Choroid plexus epithelial cell (primary cell): ENCODE results near the gene ZNF408.

Experiments used
- DNase-seq: peaks from one replicate; pipeline ENCODE4 v3.0.0-alpha.2; 2010; ENCODE audit warnings: low read depth
- H3K4me3 ChIP-seq: 2 replicates; pipeline ENCODE4 v1.5.1; 2011; ENCODE audit warnings: low read depth, mild to moderate bottlenecking, control low read depth, low read length, moderate library complexity
- TF ChIP-seq, protein P1 (sequence below): conservative IDR thresholded peaks from 2 replicates; pipeline ENCODE4 v1.5.1; 2011; ENCODE audit warnings: low read depth, mild to moderate bottlenecking, control low read depth, inconsistent platforms, low read length, moderate library complexity

Gene ZNF408

DNA sequence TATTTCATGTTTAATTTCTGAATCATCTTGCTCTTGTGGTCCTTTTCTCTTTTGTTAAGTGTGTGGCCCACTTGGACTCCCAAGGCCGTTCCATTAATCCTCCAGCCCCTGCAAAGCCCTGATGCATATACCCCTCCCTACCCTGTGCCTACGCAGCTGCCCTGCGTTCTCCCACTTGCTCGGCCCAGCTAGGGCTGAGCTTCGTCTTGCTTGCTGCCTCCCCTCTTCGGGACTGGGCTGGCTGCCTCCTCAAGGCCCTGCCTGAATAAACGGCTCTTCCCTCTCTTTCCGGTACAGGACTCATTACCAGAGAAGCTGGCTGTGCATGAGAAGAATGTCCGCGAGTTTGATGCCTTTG lies 28.9 kb upstream of the ZNF408 start:
- TF ChIP-seq, protein P1, sequence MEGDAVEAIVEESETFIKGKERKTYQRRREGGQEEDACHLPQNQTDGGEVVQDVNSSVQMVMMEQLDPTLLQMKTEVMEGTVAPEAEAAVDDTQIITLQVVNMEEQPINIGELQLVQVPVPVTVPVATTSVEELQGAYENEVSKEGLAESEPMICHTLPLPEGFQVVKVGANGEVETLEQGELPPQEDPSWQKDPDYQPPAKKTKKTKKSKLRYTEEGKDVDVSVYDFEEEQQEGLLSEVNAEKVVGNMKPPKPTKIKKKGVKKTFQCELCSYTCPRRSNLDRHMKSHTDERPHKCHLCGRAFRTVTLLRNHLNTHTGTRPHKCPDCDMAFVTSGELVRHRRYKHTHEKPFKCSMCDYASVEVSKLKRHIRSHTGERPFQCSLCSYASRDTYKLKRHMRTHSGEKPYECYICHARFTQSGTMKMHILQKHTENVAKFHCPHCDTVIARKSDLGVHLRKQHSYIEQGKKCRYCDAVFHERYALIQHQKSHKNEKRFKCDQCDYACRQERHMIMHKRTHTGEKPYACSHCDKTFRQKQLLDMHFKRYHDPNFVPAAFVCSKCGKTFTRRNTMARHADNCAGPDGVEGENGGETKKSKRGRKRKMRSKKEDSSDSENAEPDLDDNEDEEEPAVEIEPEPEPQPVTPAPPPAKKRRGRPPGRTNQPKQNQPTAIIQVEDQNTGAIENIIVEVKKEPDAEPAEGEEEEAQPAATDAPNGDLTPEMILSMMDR, result no peak
- H3K4me3 ChIP-seq, result no peak overlapping the region
- no peak for DNase-seq

- TF ChIP-seq, protein P1, result no peak
- no peak for DNase-seq
- H3K4me3 ChIP-seq, result no peak overlapping the region
Measured at GRCh38 chr11:46672381-46672839, 28.4 kb upstream of the ZNF408 start.

- H3K4me3 ChIP-seq, result no peak overlapping the region
- TF ChIP-seq, protein P1, result no peak
- DNase-seq, result no peak
Measured at GRCh38 chr11:46673713-46674462, 26.9 kb upstream of the ZNF408 start.

- DNase-seq, result peak; percentile 79
- H3K4me3 ChIP-seq, result no peak overlapping the region
- TF ChIP-seq, protein P1, result no peak
Measured at GRCh38 chr11:46674463-46675287, 26.2 kb upstream of the ZNF408 start.

GRCh38 chr11:46675288-46675851 lies 25.5 kb upstream of the ZNF408 start:
- TF ChIP-seq, protein P1, result no peak
- DNase-seq, result peak; percentile 64
- no peak overlapping the region for H3K4me3 ChIP-seq

DNA sequence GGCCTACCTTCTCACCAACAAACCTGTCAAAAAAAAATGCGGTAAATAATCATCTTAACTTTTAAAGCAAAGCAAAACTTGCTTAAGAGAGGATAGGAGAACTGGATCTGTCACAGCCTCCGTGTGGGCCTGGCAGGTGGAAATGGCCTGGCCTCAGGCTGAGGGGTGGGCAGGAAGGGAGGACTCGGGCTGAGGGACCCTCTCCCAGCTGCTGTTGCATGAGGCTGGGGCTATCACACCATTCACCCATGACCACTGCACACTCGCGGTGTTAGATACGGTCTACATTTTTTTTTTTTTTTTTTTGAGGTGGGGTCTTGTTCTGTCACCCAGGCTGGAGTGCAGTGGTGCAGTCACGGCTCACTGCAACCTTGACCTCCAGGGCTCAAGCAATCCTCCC lies 24.9 kb upstream of the ZNF408 start:
- H3K4me3 ChIP-seq, result no peak overlapping the region
- TF ChIP-seq, protein P1, result no peak
- no peak for DNase-seq
